CD4-positive, alpha-beta T cell treated with Interleukin-21 for 1 hour (primary cell): ENCODE results near the gene NPAS3.

Experiments
- DNase-seq: peaks from one replicate; pipeline ENCODE4 v3.0.0-alpha.2; 2020

The NPAS3 gene

GRCh38 chr14:33343016-33343415 lies 404.3 kb downstream of the NPAS3 start:
- DNase-seq: no peak

DNA sequence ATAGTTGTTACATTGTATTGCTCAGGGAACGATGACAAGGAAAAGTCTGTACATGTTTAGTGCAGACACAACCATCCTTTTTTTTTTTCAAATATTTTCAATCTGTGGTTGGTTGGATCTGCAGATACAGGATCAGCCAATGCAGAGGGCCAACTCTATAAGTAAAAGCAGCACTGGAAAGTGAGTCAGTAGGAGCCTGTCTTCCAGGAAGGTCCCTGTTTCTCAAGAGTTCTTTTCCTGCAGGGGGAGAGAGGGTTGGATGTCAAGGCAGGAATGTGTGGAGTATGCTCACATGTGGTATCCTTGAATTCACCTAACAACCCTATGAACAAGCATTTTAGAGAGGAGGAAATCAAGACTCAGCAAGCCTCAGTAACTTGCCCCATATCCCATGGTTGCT lies 409.1 kb downstream of the NPAS3 start:
- DNase-seq: no peak

DNA sequence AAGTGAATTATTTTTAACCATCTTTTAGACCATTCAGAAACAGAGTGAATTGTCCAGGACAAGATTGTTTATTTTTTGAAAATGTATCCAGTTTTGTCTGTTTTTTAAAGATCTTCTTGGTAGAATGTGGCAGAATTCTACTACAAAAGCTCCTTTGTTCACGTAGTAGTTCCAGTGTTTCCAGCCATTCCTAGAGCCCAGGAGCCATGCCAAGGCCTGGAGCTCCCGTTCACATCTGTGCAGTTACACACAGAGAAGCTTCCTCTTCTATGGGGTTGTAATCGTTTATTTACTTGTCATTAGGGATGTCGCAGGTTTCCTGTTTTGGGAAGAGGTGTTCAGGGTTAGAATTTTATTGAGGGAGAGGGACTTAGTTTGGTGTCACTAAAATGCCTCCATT lies 409.8 kb downstream of the NPAS3 start:
- no peak for DNase-seq

- no peak for DNase-seq
Measured at GRCh38 chr14:33349871-33350270, 411.2 kb downstream of the NPAS3 start.

- DNase-seq: no peak
Measured at GRCh38 chr14:33350366-33350990, 411.8 kb downstream of the NPAS3 start.

DNA sequence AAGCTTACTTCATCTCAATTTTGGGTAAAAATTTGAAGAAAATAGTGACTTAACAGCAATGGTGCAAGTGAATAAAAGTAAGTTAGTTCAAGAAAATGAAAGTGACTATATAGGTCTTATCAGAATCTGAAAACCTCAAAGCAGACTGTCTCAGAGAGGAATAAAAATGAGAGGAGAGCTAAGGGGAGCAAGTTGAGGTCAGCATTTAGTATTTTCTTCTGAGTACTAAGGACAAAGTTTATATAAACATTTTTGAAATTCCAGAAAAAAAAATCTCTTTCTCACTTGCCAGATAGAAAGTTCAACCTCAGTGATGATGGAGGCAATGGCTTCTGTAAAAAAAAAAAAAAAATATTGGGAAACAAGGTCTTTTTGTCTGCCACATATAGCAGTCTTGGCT lies 414.1 kb downstream of the NPAS3 start:
- no peak for DNase-seq

GRCh38 chr14:33356181-33356580 lies 417.5 kb downstream of the NPAS3 start:
- DNase-seq: no peak

GRCh38 chr14:33357225-33358010 lies 418.7 kb downstream of the NPAS3 start:
- no peak for DNase-seq

GRCh38 chr14:33359288-33359881 lies 420.7 kb downstream of the NPAS3 start:
- DNase-seq: no peak

- no peak for DNase-seq
Measured at GRCh38 chr14:33362934-33363333, 424.3 kb downstream of the NPAS3 start.

- DNase-seq: no peak
Measured at GRCh38 chr14:33363682-33364081, 425.0 kb downstream of the NPAS3 start.

GRCh38 chr14:33364466-33364865 lies 425.8 kb downstream of the NPAS3 start:
- DNase-seq: no peak

GRCh38 chr14:33369041-33369440 lies 430.4 kb downstream of the NPAS3 start:
- no peak for DNase-seq

DNA sequence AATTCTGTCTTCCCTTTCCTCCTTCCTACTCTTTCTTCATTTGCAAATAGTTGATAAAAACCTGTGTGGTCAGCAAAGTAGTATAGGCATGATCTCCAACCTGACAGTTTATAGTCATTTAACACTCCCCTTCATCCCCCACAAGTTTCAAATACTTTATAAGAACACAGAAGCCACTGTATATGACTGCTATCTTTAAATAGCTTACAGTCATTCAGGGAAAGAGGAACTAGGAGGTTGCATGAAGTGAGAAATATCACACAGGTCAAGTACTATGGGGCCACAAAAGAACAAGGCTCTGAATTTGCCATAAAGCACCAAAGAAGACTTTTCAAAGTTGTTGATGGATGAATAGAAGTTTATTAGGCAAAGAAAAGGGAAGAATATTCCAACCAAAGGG lies 431.3 kb downstream of the NPAS3 start:
- no peak for DNase-seq

DNA sequence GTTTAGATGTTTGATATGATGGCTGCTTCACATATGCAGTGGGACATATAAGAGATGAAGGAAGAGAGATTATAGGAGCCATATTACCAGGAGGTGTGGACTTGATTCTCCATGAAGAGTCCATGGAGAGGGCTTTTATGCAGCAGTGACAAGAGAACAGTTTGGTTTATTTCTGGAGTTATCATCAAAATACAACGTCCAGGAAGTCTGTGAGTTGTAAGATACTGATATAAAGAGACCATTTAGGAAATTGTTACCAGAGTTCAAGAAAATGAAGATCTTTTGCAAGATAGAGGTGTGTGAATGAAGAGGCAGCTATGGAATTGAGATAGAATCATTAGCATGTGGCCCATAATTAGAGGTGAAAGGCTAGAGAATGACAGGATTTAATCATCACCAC lies 431.7 kb downstream of the NPAS3 start:
- no peak for DNase-seq

- no peak for DNase-seq
Measured at GRCh38 chr14:33375196-33375595, 436.5 kb downstream of the NPAS3 start.

- no peak for DNase-seq
Measured at GRCh38 chr14:33375786-33376185, 437.1 kb downstream of the NPAS3 start.

DNA sequence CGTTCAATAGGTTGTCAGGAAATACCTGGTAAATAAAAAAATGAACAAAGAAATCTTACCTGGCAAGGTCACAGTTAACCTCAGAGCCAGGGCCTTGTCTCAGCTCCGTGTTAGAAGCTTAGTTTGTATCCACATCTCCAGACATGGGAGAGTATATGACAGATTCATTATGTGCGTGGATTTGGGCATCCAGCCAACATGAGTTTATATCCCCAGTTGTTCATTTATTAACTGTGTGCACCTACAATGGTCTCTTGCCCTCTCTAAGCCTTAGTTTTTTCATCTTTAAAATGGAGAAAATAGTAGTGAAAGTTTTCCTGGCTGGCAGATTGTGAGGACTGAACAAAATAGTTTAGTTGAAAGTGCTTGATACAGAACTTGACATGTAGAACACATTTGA lies 437.8 kb downstream of the NPAS3 start:
- no peak for DNase-seq

GRCh38 chr14:33377596-33378390 lies 439.1 kb downstream of the NPAS3 start:
- DNase-seq: no peak

- DNase-seq: no peak
Measured at GRCh38 chr14:33381717-33382116, 443.0 kb downstream of the NPAS3 start.

DNA sequence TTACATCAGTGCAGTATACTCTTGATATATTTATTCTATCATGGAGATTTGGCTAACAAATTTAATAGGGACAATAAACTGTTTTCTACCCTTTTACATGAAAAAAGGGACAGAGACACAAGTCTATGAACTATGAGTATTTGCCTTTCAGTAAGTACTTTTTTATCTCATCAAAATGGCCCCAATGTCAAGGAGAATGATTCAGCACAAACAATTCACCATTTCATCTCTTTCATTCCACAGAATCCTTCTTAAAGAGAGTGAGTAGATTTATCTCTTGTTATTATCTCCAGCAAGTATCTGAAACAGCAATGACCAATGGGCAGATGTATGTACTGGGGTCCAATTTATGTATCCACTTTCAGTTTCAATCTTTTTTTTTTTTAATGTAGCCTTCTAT lies 447.5 kb downstream of the NPAS3 start:
- no peak for DNase-seq

DNA sequence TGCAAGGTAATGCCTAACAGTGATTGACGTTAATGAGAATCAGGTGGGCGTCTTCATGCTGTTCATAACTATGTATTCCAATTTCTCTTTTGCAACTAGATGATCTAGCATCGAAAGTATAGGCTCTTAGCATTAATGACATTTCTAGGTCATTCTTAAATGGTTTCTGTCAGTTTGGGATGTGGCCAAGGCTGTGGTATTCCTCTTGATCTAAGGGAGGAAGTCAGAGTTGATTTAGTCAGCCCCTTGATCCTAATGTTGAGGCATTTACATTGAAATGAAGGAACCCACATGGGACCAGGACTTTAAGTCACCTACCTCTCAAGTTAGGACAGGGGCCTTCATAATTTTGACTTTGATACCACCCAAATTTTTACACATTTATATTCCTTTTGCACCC lies 448.1 kb downstream of the NPAS3 start:
- DNase-seq: no peak

- DNase-seq: no peak
Measured at GRCh38 chr14:33390335-33390734, 451.7 kb downstream of the NPAS3 start.
